IMR-90 (cell line): ENCODE measurements around the gene PTGR2. TPM values are rescaled to one million over a fixed set of nuclear protein-coding genes. Genes with fewer than 3 reads are reported as not detected.

ENCODE experiments used
- ATAC-seq: fragments of 200-7000 bp; cut with Tn5 transposase; 2 replicates; pipeline ENCODE4 v1.9.1; 2020; ENCODE audit warnings: low read depth, mild to moderate bottlenecking, moderate library complexity
- BruUV-seq: library from RNA; stranded (reverse); fragments of 400-500 nt; replicated peaks from 2 replicates; lab custom pipeline; 2021; lab: Mats Ljungman, UMichigan
- CTCF ChIA-PET: fragments of 300-600 bp; formaldehyde crosslinking; extraction: SDS; loops from one replicate; lab custom pipeline; 2021; ENCODE audit warnings: antibody characterized with exemption; lab: Yijun Ruan, JAX
- POLR2A ChIA-PET: fragments of 300-600 bp; sonication (Branson Sonifier 250); formaldehyde crosslinking; loops from one replicate; lab custom pipeline; 2022; ENCODE audit warnings: antibody characterized with exemption; ENCODE audit not compliant: unreplicated experiment; lab: Charles Lee
- DNase-seq: peaks from one replicate; pipeline ENCODE4 v3.0.0; 2013
- H2AFZ ChIP-seq: replicated peaks from 2 replicates; pipeline ENCODE3; 2013; ENCODE audit warnings: low read length, mild to moderate bottlenecking; ENCODE audit not compliant: poor library complexity
- H2AK5ac ChIP-seq: 2 replicates; pipeline ENCODE4 v1.6.1; 2013; ENCODE audit warnings: low read depth, low read length, inconsistent platforms
- H2AK9ac ChIP-seq: replicated peaks from 2 replicates; pipeline ENCODE3; 2013; ENCODE audit warnings: mild to moderate bottlenecking, low read depth, low read length, moderate library complexity; ENCODE audit not compliant: poor library complexity
- H2BK120ac ChIP-seq: 2 replicates; pipeline ENCODE4 v1.6.1; 2013; ENCODE audit warnings: low read depth, low read length, inconsistent platforms
- H2BK15ac ChIP-seq: 3 replicates; pipeline ENCODE4 v1.6.1; 2013; ENCODE audit warnings: low read depth, low read length, inconsistent platforms
- H2BK20ac ChIP-seq: 2 replicates; pipeline ENCODE4 v1.6.1; 2013; ENCODE audit warnings: low read depth, mild to moderate bottlenecking, inconsistent platforms, low read length, moderate library complexity
- H2BK5ac ChIP-seq: 2 replicates; pipeline ENCODE4 v1.6.1; 2013; ENCODE audit warnings: mild to moderate bottlenecking, low read depth, low read length, inconsistent platforms; ENCODE audit not compliant: poor library complexity, severe bottlenecking
- H3K14ac ChIP-seq: replicated peaks from 2 replicates; pipeline ENCODE4 v1.6.1; 2013; ENCODE audit warnings: low read depth, low read length, inconsistent platforms
- H3K18ac ChIP-seq: 2 replicates; pipeline ENCODE4 v1.6.1; 2013; ENCODE audit warnings: low read depth, low read length, control low read depth
- H3K23ac ChIP-seq: 2 replicates; pipeline ENCODE4 v1.6.1; 2013; ENCODE audit warnings: low read depth, low read length, inconsistent platforms
- H3K27ac ChIP-seq: 2 replicates; pipeline ENCODE4 v1.5.1; 2013; ENCODE audit warnings: mild to moderate bottlenecking, control low read depth, low read length; ENCODE audit not compliant: insufficient read depth
- H3K27me3 ChIP-seq: 2 replicates; pipeline ENCODE4 v1.6.1; 2013; ENCODE audit warnings: low read length; ENCODE audit not compliant: control insufficient read depth, insufficient read depth
- H3K36me3 ChIP-seq: 2 replicates; pipeline ENCODE4 v1.6.1; 2013; ENCODE audit warnings: low read length, mixed read lengths; ENCODE audit not compliant: control insufficient read depth, insufficient read depth
- H3K4ac ChIP-seq: 2 replicates; pipeline ENCODE4 v1.6.1; 2013; ENCODE audit warnings: low read depth, low read length, inconsistent platforms
- H3K4me1 ChIP-seq: 2 replicates; pipeline ENCODE4 v1.6.1; 2013; ENCODE audit warnings: low read length, mixed read lengths; ENCODE audit not compliant: control insufficient read depth, insufficient read depth
- H3K4me2 ChIP-seq: 2 replicates; pipeline ENCODE4 v1.6.1; 2013; ENCODE audit warnings: low read depth, mild to moderate bottlenecking, control low read depth, low read length, moderate library complexity
- H3K4me3 ChIP-seq: 2 replicates; pipeline ENCODE4 v1.5.1; 2013; ENCODE audit warnings: low read depth, mild to moderate bottlenecking, control low read depth, low read length, moderate library complexity; ENCODE audit not compliant: insufficient read depth
- H3K56ac ChIP-seq: 2 replicates; pipeline ENCODE4 v1.6.1; 2013; ENCODE audit warnings: low read length, inconsistent platforms; ENCODE audit not compliant: insufficient read depth; ENCODE audit errors: extremely low read depth
- H3K79me1 ChIP-seq, 2 experiments: 2 replicates each; pipeline ENCODE4 v1.6.1; 2013; ENCODE audit warnings: low read length in 2 of 2, inconsistent platforms in 1 of 2, low read depth in 1 of 2
- H3K9ac ChIP-seq: 2 replicates; pipeline ENCODE4 v1.6.1; 2013; ENCODE audit warnings: low read depth, low read length, control low read depth
- H3K9me1 ChIP-seq: 2 replicates; pipeline ENCODE4 v1.6.1; 2013; ENCODE audit warnings: low read length, inconsistent platforms; ENCODE audit not compliant: insufficient read depth
- H3K9me3 ChIP-seq: 2 replicates; pipeline ENCODE4 v1.6.1; 2013; ENCODE audit warnings: low read length; ENCODE audit not compliant: control insufficient read depth, insufficient read depth
- H4K20me1 ChIP-seq: 2 replicates; pipeline ENCODE4 v1.6.1; 2013; ENCODE audit warnings: low read length, inconsistent platforms; ENCODE audit not compliant: insufficient read depth
- H4K5ac ChIP-seq: 2 replicates; pipeline ENCODE4 v1.6.1; 2013; ENCODE audit warnings: mild to moderate bottlenecking, low read depth, low read length, control low read depth
- H4K8ac ChIP-seq, 2 experiments: 2 replicates each; pipeline ENCODE4 v1.6.1; 2013; ENCODE audit warnings: low read depth in 2 of 2, low read length in 2 of 2, control low read depth in 1 of 2, inconsistent platforms in 1 of 2
- H4K91ac ChIP-seq: 2 replicates; pipeline ENCODE4 v1.6.1; 2013; ENCODE audit warnings: low read depth, low read length, inconsistent platforms; ENCODE audit not compliant: insufficient read depth
- BHLHE40 ChIP-seq: fragments of 150-350 bp; IDR thresholded peaks from 2 replicates; pipeline ENCODE4 v1.6.1; 2016; ENCODE audit warnings: mild to moderate bottlenecking, low read depth, low read length
- CEBPB ChIP-seq: IDR thresholded peaks from 2 replicates; pipeline ENCODE4 v1.6.1; 2012; ENCODE audit warnings: low read depth, low read length, improper control_type of control experiment
- FOS ChIP-seq: fragments of 150-350 bp; IDR thresholded peaks from 2 replicates; pipeline ENCODE4 v1.6.1; 2016; ENCODE audit warnings: low read depth, low read length
- MAFK ChIP-seq: IDR thresholded peaks from 2 replicates; pipeline ENCODE4 v1.6.1; 2012; ENCODE audit warnings: low read depth, low read length, improper control_type of control experiment
- WGBS, 2 experiments: methylation state at CpG; one replicate each; pipeline versions ENCODE4 v1.1.5 to v1.1.7; 2013; ENCODE audit warnings: missing lambda C conversion rate in 2 of 2; ENCODE audit not compliant: insufficient read length in 1 of 2; ENCODE audit errors: extremely low coverage in 2 of 2; 5-methylcytosine and 5-hydroxymethylcytosine counted together
- dilution Hi-C: fragments of 300-500 bp; cut with HindIII; formaldehyde crosslinking; loops from one replicate; pipeline ENCODE4 v1.14.3; 2018; ENCODE audit warnings: low sequenced_read_pairs; ENCODE audit not compliant: unreplicated experiment
- in situ Hi-C: fragments of 300-500 bp; cut with MboI; formaldehyde crosslinking; loops from 3 replicates; pipeline ENCODE4 v1.14.3; 2019; ENCODE audit warnings: low sequenced_read_pairs, inconsistent platforms, mixed read lengths
- intact Hi-C: fragments of 100-400 bp; cut with micrococcal nuclease; formaldehyde crosslinking; loops from 2 replicates; pipeline ENCODE4 v1.10.0; 2022
- polyA plus RNA-seq, 3 experiments: library from polyadenylated mRNA; depleted of rRNA; stranded (reverse); fragments of >200 nt; gene quantifications; 2 replicates each; pipeline ENCODE4 v1.2.3, GENCODE V29; 2012; ENCODE audit warnings: low replicate concordance in 1 of 3
- total RNA-seq: library from RNA; depleted of rRNA; stranded (reverse); fragments of >200 nt; gene quantifications from 2 replicates; pipeline ENCODE4 v1.2.3, GENCODE V29; 2012
- TF ChIP-seq, protein P1 (sequence below): conservative IDR thresholded peaks from 2 replicates; pipeline ENCODE4 v1.5.1; 2012; ENCODE audit warnings: mild to moderate bottlenecking, low read depth, low read length, improper control_type of control experiment

The PTGR2 gene
- total and polyA plus RNA-seq, 2 of the 4 experiments (the other 2 are of a cell fraction), result 1.3 to 3.2 TPM

DNA sequence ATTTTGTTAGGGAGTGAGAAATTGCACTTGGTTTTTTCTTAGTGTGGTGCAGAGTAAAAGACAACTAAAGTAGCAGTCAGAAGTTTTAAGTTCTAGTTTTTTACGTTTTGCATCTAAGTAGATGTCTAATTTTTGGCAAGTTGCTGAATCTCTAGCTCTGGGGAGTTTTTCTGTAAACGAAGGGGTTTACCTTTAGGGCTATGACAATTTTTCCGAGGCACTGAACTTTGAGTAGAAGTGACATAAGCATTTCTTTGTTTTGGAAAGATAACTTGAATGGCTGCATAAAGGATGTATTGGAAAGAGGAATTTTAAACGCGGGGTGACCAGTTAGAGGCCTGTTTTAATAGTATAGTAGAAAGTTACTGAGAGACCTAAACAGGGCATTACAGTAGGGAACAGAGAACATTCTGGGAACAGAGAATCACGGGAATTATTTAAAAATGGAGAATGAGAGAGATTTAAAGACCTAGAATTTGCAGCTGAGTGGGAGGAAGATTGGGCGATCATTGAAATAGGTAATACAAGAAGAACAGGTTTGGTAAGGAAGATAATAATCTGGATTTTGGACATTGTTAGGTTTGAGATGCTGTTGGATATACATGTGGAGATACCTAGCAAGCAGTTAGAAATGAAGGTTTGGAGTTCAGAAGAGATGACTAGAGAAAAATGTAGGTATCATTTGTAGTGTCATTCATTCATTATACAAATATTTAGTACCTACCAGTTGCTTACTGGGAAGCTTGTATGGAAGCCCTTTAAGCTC is 36.2 kb downstream of the PTGR2 start:
- Histone ChIP-seq H3K4ac (no peak overlapping the region), H3K23ac (0 out of 2 replicates have a peak overlapping the region, but pooled peaks have one; percentile 60), H2BK20ac (no peak overlapping the region), H2AK9ac (no peak overlapping the region), H3K14ac (no peak overlapping the region), H3K27me3 (no peaks in the 10 kb centered on the region), H2AK5ac (no peak overlapping the region), H4K20me1 (peaks cover 35% of the 10 kb centered on the region), H3K9ac (peak overlapping the region; percentile 90; the same call in 1 of the 2 replicates), H2BK120ac (no peak overlapping the region), H4K91ac (no peak overlapping the region), H3K18ac (no peak overlapping the region), H3K56ac (no peak overlapping the region), H3K36me3 (no peaks in the 10 kb centered on the region; the same call in 1 of the 2 replicates), H3K27ac (no peak overlapping the region), H3K9me1 (no peaks in the 10 kb centered on the region; the same call in none of the 2 replicates), H4K8ac (no peak overlapping the region), H3K4me3 (peak overlapping the region; percentile 56; the same call in 1 of the 2 replicates), H3K79me1 (peaks cover 0 to 29% of the 10 kb centered on the region in 2 experiments; a peak in 2 of 4 replicates), H3K4me2 (peak overlapping the region; percentile 91), H3K9me3 (no peaks in the 10 kb centered on the region), H2AFZ (no peak overlapping the region), H3K4me1 (peaks cover 2% of the 10 kb centered on the region; the same call in 1 of the 2 replicates), H2BK5ac (peak overlapping the region; percentile 19), H4K5ac (no peak overlapping the region), H2BK15ac (no peak overlapping the region)
- ChIA-PET POLR2A (interaction anchor here (1.0 kb wide), 1 partner anchor 15 kb away, joined by 5 read pairs; no protein-coding TSS in a partner anchor), CTCF (interaction anchor here (0.6 kb wide), 1 partner anchor 410 kb away, joined by 3 read pairs; no protein-coding TSS in a partner anchor)
- intact Hi-C loops, result loop anchor here (2.0 kb wide), 1 partner anchor 101 kb away; no protein-coding TSS in a partner anchor
- dilution Hi-C loops, result no loop called here
- ATAC-seq (no peak), DNase-seq (no peak)
- WGBS, 2 experiments, result 47% methylated on average over 5 of the region's 7 CpGs; no CpG with 5 or more reads in 1 of the 2 experiments
- TSS peak; percentile 37 for BruUV-seq
- in situ Hi-C loops, result no loop called here
- TF ChIP-seq FOS (no peak), CEBPB (no peak), BHLHE40 (no peak), MAFK (no peak)
- TF ChIP-seq, protein P1, sequence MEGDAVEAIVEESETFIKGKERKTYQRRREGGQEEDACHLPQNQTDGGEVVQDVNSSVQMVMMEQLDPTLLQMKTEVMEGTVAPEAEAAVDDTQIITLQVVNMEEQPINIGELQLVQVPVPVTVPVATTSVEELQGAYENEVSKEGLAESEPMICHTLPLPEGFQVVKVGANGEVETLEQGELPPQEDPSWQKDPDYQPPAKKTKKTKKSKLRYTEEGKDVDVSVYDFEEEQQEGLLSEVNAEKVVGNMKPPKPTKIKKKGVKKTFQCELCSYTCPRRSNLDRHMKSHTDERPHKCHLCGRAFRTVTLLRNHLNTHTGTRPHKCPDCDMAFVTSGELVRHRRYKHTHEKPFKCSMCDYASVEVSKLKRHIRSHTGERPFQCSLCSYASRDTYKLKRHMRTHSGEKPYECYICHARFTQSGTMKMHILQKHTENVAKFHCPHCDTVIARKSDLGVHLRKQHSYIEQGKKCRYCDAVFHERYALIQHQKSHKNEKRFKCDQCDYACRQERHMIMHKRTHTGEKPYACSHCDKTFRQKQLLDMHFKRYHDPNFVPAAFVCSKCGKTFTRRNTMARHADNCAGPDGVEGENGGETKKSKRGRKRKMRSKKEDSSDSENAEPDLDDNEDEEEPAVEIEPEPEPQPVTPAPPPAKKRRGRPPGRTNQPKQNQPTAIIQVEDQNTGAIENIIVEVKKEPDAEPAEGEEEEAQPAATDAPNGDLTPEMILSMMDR, result no peak
